GM19467 (cell line): ENCODE data around the gene CDX1.

Experiments used
- ATAC-seq: cut with Tn5 transposase; IDR thresholded peaks from one replicate; pipeline ENCODE4 v1.9.1; 2021; ENCODE audit warnings: mild to moderate bottlenecking, moderate library complexity; ENCODE audit not compliant: unreplicated experiment

CDX1 gene

GRCh38 chr5:150144879-150145278, 21.7 kb upstream of the CDX1 start:
- no peak for ATAC-seq

GRCh38 chr5:150146235-150146634, 20.3 kb upstream of the CDX1 start:
- no peak for ATAC-seq

DNA sequence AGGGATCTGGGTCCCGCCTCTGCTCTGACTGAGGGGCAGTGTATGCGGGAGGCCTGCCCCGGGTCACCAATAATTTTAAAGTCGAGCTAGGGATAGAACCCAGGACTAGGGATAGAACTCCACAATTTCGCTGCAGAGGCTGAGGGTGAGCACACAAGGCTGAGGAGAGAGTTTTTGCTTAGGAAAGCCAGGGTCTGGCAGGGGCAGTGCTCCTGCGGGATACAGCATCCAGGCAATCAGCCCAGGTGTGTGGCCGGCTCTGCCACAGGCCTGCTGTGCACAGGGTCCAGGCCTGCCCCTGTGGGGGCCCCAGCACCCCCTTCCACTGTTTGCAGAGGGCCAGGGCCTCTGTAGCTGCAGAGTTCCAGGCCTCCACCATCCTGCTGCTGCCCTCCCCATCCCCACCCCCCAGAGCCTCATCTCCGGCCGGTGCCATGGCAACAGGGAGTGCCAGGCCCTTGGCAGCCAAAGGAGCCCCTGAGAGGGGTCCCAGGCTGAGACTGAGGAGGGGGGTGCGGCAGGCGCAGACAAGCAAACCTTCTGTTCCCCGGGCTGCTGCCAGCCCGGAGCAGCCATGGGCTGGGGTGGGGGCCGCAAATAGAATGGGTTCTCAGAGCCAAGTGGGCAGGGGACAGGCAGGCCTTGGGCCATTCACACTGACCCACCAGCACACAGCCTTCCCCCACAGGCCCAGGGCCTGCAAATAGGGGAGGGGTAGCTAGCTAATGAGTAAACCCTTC, 19.5 kb upstream of the CDX1 start:
- no peak for ATAC-seq

- ATAC-seq, result no peak
These were observed 18.9 kb upstream of the CDX1 start for GRCh38 chr5:150147670-150148069.

GRCh38 chr5:150148117-150148927, 18.3 kb upstream of the CDX1 start:
- no peak for ATAC-seq

- ATAC-seq, result no peak
These were observed 17.0 kb upstream of the CDX1 start for GRCh38 chr5:150149618-150150017.

DNA sequence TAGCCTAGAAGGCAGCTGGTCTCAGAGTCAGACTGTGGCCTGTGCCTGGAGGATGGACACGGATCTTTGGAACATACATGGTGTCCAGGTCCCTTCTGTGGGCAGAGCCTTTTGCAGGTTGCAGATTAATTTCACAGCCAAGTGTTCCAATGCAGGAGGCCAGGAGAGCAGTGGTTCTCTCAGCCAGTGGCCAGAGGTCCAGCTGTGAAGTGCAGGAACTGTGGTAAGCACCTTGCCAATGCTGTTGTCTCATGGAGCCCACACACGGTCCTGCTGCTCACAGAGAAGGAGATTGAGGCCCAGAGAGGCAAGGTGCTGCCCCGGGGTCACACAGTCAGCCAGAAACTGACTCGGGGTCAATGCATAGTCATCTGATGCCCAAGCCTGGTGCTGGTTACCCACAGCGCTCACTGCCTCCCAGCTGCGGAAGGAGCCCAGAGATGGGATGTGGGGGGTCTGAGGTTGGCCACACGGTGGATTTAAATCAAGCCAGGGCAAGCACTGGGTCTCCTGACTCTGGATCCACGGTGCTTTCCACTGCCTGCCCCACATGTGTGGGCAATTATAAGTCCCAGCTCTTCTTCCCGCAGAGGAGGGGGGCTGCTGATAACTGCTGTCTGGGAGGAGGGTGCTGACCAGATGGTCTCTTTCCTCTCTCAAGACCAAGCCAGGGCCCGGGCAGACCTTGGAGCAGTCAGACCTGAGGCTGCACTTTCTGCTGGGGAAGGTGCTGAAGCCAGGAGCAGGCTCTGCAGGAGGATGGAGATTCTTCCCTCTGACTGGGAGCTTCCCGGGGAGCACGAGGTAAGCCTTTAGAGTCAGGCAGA, 13.7 kb upstream of the CDX1 start:
- ATAC-seq, result no peak

- no peak for ATAC-seq
These were observed 13.1 kb upstream of the CDX1 start for GRCh38 chr5:150153483-150153882.

- ATAC-seq, result no peak
These were observed 12.5 kb upstream of the CDX1 start for GRCh38 chr5:150153957-150154617.

- ATAC-seq, result no peak
These were observed 11.9 kb upstream of the CDX1 start for GRCh38 chr5:150154618-150155128.

GRCh38 chr5:150155258-150156026, 11.1 kb upstream of the CDX1 start, which contains the start of gene PDGFRB:
PDGFRB (minus strand) TSS chr5:150155845; CDS start chr5:150137047, 18,798 bp downstream.
- no peak for ATAC-seq

DNA sequence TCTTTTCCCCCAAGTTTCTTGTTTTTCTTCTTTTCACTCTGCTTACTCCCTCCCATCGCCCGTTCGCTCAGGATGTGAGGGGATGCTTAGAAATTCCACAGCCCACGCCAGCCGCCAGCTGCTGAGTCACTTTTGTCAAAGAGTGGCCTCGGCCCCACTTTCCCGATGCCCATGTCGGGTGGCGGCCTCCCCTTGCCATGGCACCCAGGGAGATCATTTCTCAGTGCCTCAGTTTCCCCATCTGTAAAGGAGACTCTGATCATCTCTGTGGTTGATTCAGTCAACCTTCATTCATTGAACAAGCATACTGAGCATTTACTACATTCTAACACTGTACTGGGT, 10.6 kb upstream of the CDX1 start:
- ATAC-seq, result no peak

DNA sequence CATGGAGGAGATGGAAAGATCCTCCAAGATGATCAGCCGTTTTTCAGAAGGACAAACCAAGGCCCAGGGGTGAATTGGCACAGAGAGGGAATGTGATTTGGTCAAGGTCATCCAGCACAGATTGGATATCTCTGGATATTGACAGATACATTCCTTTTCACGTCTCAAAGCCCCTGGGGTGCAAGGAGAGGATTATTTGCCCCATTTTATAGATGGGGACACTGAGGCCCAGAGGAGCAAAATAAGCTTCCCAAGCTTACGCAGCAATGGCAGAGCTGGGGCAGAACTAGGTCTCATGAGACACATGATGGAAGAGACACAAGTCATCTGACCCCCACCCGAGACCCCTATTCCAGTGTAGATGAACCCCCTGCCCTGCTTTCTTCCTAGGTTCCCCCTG, 10.0 kb upstream of the CDX1 start:
- ATAC-seq, result no peak

- ATAC-seq, result no peak
These were observed 9.4 kb upstream of the CDX1 start for GRCh38 chr5:150157168-150157567.

DNA sequence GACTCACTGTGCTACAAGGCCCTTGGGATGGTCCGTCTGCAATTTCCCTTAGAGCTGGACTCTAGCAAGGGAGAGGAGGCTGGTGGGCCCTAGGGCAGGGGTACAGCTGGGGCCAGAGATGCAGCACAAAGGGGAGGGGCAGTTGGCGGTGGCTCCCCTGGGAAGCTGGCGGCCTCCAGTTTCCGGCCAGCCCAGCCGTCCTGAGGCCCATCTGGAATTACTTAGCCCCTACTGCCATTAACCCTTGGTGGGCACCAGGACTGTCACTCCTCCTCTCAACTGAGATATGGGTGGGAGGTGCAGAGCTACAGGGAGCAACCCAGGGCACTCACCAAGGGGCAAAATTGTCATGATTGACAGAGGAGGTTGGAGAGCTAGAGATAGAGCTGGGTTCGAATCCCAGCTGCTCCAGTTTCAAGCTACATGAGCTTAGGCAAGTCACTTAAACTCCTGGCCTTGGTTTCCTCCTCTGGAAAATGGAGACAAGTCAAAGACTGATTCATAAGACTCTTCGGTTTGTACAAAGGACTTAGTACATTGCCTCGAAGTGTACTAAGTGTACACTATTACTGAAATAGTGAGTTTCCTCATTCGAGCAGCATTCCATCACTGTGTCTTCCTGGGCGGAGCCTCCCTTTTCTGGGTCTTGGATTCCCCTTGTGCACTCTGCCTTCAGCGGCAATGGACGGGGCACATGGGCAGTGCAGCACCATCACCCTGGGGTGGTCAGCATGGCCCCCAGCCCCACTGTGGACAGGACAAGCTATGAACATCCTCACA, 8.2 kb upstream of the CDX1 start:
- no peak for ATAC-seq

- no peak for ATAC-seq
These were observed 7.5 kb upstream of the CDX1 start for GRCh38 chr5:150159031-150159430.

DNA sequence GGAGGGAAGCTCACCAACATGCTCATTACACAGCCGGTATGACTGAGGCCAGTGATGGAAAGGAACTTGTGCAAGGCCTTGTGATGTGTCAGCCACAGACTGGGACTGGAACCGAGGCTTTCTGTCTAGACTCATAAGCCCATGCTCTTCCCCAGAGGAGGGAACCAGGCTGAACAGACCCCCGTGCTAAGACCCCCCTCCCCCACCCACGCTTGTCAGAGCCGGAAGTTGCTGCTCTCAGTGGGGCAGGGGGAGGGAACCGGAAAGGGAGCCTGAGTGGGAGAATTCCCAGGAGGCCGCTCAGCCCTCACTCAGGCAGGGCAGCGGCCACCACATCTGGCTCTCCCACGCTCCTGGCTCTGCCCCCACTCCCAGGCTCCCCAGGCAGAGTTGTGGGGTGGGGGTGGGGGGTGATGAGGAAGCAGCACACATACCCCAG, 6.8 kb upstream of the CDX1 start:
- ATAC-seq, result no peak

- ATAC-seq, result no peak
These were observed 6.0 kb upstream of the CDX1 start for GRCh38 chr5:150160448-150161081.
